NB4 (cell line): ENCODE measurements around the gene COL4A1.

Source experiments
- DNase-seq: peaks from one replicate; pipeline ENCODE4 v3.0.0; 2010; ENCODE audit warnings: low read depth
- H3K4me3 ChIP-seq: one replicate; pipeline ENCODE4 v1.5.1; 2011; ENCODE audit warnings: mild to moderate bottlenecking, low read depth, low read length, moderate library complexity
- CTCF ChIP-seq: IDR thresholded peaks from one replicate; pipeline ENCODE4 v1.5.1; 2012; ENCODE audit warnings: low read depth, low read length
- MAX ChIP-seq: IDR thresholded peaks from 2 replicates; pipeline ENCODE4 v1.6.1; 2011; ENCODE audit warnings: low read depth, low read length
- MYC ChIP-seq: IDR thresholded peaks from 2 replicates; pipeline ENCODE4 v1.6.1; 2011; ENCODE audit warnings: low read depth, low read length
- POLR2A ChIP-seq: IDR thresholded peaks from 2 replicates; pipeline ENCODE4 v1.6.1; 2011; ENCODE audit warnings: mild to moderate bottlenecking; ENCODE audit not compliant: insufficient read length; ENCODE audit errors: extremely low read depth

COL4A1 gene

GRCh38 chr13:110246530-110246929 is 60.4 kb downstream of the COL4A1 start:
- DNase-seq, result no peak
- no peak for TF ChIP-seq CTCF
- no peak for TF ChIP-seq MYC
- TF ChIP-seq POLR2A, result no peak
- TF ChIP-seq MAX, result no peak
- H3K4me3 ChIP-seq, result no peak overlapping the region

- H3K4me3 ChIP-seq, result no peak overlapping the region
- no peak for TF ChIP-seq MYC
- no peak for TF ChIP-seq CTCF
- no peak for TF ChIP-seq MAX
- TF ChIP-seq POLR2A, result no peak
- DNase-seq, result no peak
These were observed 61.5 kb downstream of the COL4A1 start for GRCh38 chr13:110245416-110245899.

- H3K4me3 ChIP-seq, result no peak overlapping the region
- DNase-seq, result no peak
- TF ChIP-seq MAX (no peak), POLR2A (no peak), CTCF (no peak), MYC (no peak)
These were observed 62.0 kb downstream of the COL4A1 start for GRCh38 chr13:110244976-110245375.

- no peak for TF ChIP-seq CTCF
- H3K4me3 ChIP-seq, result no peak overlapping the region
- no peak for DNase-seq
These were observed 62.7 kb downstream of the COL4A1 start for GRCh38 chr13:110244071-110244830.

- TF ChIP-seq POLR2A (no peak), MYC (no peak), CTCF (no peak)
These were observed 64.3 kb downstream of the COL4A1 start for GRCh38 chr13:110242615-110243014.

GRCh38 chr13:110240943-110241342 is 66.0 kb downstream of the COL4A1 start:
- TF ChIP-seq MYC (no peak), MAX (no peak), POLR2A (no peak), CTCF (no peak)
- H3K4me3 ChIP-seq, result no peak overlapping the region
- DNase-seq, result no peak

More at GRCh38 chr13:110242615-110243014, 64.3 kb downstream of the COL4A1 start:
- no peak overlapping the region for H3K4me3 ChIP-seq
- DNase-seq, result no peak
